HG03432 (cell line): ENCODE measurements around the gene IFRD2.

Experiments
- ATAC-seq: cut with Tn5 transposase; IDR thresholded peaks from one replicate; pipeline ENCODE4 v1.9.1; 2021; ENCODE audit warnings: mild to moderate bottlenecking, moderate library complexity; ENCODE audit not compliant: unreplicated experiment

The IFRD2 gene, protein sequence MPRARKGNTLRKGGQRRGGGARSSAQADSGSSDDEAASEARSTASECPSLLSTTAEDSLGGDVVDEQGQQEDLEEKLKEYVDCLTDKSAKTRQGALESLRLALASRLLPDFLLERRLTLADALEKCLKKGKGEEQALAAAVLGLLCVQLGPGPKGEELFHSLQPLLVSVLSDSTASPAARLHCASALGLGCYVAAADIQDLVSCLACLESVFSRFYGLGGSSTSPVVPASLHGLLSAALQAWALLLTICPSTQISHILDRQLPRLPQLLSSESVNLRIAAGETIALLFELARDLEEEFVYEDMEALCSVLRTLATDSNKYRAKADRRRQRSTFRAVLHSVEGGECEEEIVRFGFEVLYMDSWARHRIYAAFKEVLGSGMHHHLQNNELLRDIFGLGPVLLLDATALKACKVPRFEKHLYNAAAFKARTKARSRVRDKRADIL

DNA sequence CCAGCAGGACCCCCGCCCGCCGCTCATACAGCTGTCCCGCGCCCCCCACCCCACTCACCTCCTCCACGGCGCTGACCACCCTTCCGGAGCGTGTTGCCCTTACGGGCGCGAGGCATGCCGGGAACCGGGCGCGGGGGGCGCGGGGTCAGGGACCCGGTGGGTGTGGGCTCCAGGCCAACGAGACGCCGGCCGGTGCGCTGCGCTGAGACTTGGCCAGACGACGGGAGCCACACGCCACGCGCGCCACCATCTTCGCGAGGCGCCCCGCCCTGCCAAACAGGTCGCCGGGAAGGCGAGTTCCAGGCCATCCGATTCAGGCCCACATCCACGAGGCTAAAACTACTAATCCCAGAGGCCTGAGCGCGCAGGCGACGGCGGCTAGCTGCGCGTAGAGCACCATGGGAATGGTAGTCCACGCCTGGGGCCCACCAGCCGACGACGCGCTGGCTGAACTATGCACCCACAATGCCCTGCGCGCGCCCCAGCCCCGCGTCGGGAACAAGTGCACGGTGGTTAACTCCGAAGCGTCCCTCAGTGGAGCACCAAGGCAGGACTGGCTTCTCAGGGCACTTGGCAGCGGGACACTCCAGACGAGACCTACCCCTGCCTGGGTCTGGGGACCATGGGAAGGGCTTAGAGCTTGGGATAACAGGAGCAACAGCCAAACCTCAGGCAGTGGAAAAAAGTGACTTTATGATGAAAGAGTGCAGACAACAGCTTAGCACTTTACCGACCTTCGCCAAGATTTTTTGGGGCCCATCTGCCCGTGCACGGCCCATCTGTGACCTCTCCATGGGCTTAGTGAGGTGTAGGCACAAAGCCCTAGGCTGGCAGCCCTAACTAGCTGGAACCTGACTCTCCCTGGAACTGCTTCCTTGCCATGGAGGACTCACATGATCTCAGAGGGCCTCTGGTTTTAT is at the start of gene IFRD2:
TSS of gene IFRD2 (minus strand) at position 271 of the 920 bp plus-strand sequence. CDS start at position 116, 155 bp downstream.
- ATAC-seq = peak; percentile 93

DNA sequence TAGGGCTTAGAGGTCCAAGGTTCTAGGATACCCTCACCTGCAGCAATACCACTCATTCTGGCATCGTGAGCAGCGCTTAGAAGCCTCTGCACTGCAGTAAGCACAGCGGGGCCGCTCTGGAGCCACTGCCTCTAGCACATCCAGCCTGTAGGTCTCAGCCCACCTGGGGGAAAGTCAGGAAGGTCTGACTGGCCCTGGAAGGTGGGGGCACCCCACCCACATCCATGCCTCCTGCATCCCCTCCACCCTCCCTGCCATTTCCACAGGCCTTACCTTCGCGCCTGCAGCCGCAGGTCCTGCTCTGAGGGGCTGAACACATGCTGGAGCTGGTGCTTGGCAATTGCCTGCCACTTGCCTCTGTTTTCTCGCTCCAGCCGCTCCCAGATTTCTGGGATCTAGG is 49.3 kb upstream of the IFRD2 start:
- ATAC-seq = no peak

DNA sequence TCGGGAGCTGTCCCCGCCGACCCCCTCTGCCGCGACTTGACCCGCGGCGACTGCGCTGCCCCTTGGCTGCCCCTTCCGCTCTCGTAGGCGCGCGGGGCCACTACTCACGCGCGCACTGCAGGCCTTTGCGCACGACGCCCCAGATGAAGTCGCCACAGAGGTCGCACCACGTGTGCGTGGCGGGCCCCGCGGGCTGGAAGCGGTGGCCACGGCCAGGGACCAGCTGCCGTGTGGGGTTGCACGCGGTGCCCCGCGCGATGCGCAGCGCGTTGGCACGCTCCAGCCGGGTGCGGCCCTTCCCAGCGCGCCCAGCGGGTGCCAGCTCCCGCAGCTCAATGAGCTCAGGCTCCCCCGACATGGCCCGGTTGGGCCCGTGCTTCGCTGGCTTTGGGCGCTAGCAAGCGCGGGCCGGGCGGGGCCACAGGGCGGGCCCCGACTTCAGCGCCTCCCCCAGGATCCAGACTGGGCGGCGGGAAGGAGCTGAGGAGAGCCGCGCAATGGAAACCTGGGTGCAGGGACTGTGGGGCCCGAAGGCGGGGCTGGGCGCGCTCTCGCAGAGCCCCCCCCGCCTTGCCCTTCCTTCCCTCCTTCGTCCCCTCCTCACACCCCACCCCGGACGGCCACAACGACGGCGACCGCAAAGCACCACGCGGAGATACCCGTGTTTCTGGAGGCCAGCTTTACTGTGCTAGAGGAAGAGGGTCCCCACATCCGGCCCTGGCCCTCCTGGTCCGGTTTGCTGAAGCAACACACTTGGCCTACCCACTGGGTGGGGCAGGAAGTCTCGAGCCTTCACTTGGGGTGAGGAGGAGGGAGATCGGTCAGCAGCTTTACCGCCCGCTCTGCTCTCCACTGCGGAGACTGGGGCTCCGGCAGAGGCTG is 48.5 kb upstream of the IFRD2 start, which contains the start of gene RASSF1:
TSS of gene RASSF1 (minus strand) at position 389 of the 882 bp plus-strand sequence. CDS start at position 358, 31 bp downstream.
- ATAC-seq = peak; percentile 20

DNA sequence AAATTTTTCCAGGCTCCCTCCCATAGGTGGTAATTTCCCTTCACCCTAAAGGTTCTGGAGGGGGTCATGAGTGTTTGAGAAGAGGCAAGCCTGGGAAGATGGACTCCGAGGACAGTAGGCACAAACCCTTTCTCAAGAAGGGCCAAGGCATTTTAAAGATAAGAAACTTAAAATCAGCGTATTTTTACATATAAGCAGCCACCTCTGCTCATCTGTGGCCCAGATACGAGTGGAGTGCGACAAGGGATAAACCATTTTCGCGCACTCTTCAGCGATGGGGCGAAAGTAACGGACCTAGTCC is 47.9 kb upstream of the IFRD2 start:
- ATAC-seq = no peak

DNA sequence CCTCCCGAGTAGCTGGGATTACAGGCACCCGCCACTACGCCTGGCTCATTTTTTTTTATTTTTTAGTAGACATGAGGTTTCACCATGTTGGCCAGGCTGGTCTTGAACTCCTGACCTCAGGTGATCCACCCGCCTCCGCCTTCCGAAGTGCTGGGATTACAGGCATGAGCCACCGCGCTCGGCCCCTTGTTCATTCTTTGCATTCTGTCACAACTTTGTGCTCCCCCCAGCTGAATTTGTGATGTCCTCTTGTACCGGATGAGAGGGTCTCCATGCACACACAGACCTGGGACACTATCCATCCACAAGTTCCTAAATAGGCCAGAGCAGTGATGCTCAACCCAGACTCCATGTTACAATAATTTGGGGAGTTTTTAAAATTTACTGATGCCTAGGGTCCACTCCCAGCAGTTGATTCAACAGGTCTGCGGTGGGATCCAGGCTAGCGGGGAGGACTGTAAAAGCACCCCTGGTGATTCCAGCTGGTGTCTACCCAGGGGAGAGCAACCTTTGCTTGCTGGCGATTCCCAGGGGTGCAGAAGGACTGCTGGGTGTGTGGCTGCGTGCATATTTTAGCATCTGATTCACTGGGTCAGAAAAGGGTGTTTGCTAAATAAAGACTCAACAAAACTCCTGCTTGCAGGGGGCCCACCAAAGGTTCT is 47.4 kb upstream of the IFRD2 start:
- ATAC-seq = no peak

DNA sequence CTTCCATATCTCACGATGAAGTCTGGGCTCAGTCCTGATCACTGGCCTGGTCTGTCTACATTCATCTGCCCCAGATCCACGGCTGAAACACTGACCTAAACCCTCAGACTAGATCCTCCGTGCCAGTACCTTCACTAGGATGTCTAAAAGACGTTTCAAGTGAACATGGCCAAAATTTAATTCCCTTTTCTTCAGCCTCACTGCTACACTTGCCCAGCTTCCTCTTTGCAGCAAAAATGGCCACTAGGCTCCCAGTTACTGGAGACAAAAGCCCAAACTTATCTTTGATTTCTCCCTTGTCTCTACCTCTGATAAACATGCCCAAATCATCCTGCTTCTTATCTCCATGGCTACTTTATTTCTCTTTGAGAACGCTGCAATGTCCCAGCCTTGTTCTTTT is 46.7 kb upstream of the IFRD2 start:
- ATAC-seq = no peak

DNA sequence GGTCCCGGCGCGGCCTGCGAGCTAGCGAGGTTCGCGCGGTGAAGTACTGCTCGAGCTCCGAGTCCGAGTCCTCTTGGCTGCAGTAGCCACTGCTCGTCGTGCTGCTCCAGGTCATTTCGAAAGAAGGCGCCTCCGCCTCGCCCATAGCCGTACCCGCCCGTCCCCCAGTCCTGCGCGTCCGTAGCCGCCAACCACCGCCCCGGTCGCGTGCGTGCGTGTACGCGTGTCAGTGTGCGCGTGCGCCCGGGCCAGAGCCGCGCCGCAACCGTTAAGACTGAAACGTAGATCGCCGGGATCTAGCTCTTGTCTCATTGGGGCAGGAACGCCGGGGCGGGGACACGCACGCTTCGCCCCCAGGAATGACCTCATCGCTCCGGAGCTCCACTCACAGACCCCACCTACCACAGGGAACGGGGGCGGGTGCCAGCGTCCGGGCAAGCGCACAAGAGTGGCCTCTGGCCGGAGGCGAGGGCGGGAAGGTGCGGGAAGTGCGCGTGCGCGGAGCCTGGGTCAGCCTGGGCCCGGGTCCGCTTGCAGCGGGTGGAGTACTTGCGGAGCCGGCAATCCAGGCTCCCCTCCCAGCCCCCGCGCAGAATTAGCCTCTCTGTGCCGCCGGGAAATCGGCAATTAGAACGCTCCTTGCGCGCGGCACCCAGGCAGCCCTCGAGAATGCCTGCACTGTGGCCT is 45.1 kb upstream of the IFRD2 start:
- peak; percentile 76 for ATAC-seq

DNA sequence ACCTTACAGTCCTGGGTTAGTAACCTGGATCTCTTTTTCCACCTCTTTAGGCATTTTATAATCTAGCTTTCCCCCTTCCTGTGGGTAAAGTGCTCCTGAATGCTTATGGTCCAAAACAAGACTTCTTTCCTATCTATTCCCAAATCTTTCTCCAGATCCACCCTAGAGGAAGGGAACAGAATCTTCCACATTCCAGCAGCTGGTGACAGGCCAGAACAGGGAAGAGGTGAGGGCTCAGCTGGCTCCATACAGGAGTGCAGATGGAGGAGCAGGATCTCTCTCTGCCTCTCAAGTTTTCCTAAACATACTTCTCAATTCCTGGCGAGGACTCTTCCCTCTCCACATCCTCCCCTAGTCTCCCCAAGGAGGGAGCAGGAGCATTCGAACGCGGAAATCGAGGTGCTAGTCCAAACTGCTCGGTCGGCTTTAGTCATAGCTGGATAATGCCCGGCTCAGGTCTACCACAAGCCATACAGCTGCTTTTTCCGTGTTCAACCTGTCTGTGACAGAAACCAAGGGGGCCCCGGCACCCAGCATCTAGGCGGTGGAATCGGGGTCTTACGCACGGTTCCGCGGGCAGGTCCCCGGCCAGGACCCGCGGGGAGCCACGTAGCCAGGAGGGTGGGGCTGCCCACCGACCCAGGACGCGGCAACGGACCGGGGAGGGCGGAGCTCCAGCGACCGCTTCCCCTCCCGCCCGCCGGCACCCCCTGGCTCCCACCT is 44.4 kb upstream of the IFRD2 start:
- peak; percentile 39 for ATAC-seq

DNA sequence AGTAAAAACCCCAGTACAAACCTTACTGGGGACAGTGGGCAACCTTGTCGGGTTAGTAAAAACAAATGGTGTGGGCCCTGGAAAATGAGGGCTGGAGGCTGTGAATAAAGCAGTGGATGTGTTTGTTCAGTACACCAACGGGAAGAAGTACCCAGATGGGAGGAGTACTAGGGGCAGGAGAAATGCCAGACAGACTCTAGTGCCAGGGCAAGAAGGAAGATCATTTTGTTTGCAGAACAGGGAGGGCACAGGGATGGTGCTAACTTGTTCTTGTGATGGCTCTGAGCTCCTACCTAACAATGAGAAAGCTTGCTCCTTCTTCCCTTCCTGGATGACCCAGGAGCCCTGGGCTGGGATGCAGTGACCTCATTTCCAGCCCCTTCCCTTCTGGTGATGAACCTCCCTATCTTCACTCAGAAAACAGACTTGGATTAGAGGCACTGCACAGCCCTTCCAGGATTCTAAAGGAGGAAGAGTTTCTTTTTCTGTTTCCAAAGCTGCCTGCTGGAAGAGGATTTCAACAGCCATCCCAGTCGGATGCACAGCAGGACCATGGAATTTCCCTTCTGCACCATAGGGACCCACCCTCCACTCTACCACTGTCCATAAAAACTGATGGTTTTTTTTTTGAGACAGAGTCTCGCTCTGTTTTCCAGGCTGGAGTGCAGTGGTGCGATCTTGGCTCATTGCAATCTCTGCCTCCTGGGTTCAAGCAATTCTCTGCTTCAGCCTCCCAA is 42.3 kb upstream of the IFRD2 start:
- ATAC-seq = no peak

DNA sequence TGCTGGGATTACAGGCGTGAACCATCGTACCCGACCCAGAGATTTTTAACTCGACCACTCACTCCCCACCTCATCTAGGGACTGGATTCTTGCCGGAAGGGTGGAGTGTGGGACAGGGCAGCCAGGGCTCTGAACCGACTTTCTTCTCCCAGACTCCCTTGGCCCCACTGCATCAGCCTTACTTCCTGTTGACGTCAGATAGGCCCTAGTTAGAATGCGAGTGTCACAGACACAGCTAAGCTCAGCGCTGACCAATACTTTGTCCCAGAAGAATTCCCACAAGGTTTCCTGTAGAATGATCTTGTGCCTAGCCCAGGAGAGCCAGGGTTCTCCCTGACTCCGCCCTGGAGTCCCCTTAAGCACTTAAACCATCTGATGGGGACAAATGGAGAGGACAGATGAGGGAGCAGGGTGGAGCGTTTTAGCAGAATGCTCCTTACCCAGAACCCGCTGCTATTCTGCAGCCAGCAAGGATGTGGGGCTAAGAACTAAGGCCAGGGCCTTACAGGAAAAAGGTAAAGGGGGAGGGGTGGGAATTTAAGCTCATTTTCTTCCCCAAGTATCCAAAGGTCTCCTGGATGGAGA is 41.6 kb upstream of the IFRD2 start:
- no peak for ATAC-seq

DNA sequence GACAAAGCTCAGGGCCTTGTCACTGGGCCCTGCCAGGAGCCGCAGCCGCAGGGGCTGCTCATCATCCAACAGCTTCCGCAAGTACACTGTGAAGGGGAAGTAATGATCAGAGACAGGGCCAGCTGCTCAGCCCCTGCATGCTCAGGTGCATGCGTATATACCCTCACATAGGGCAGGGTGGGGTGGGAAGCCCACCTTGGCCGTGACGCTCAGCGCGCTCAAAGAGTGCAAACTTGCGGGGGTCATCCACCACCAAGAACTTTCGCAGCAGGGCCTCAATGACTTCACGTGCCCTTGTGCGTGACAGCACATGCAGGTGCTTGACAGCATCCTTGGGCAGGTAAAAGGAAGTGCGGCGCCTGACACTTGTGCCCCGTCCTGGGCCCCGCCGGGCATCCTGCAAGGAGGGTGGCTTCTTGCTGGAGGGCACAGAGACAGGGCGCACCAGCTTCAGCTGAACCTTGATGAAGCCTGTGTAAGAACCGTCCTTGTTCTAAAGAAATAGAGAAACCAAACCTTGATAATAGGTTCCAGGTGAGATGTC is 39.2 kb upstream of the IFRD2 start:
- ATAC-seq = no peak

DNA sequence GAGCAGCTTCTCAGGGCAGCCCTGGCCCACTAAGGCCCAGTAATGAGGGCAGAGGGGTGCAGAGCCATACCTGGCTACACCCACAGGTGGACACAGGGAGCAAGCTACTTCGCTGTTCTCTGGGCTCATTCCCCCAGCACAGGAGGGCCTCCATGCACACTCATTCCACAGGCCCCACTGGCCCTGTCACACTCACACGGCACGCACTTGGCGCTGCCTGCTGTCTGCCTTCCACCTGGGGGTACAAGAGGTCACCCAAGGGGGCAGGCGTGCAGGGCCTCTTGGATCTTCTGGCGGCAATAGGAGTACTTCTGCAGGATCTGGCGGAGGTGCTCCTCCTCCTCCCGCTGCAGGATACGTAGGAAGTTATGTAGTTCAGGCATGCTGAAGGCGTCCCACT is 38.1 kb upstream of the IFRD2 start:
- no peak for ATAC-seq

DNA sequence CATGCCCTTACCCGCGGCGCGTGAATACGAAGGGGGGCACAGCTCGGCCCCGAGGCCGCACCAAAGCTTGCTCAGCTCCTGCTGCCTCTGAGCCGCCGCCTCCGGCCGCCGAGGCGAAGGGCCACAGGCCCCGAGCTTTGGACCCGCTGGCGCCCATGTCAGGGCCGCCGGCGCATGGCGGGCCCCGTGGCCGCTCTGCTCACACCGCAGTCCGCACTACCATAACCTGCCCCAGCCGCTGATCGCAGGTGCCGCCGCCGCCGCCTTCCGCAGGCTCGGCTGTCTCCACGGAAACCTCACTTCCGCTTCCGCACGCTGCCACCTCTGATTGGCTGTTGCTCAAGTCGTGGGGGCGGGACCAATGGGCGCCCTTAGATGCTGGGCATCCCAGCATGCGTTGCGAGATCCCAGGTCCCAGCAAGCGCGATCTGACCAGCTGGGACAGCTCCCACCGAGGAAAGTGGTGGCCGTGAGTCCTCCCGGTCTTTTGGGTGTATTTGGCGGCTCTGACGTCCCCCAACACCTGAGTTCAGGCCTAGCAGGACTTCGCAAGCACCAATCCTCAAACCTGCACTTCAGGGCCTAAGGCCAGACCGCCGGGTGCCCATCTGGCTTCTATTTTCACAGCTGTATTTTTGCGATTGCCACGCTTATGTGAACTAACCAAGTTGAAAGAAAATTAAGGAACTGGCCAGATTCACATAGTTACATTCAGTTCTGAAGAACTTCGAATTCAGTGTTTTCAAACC is 35.9 kb upstream of the IFRD2 start, which contains the start of gene TUSC2:
TSS of gene TUSC2 (minus strand) at position 281 of the 749 bp plus-strand sequence. CDS start at position 157, 124 bp downstream.
- ATAC-seq = peak; percentile 88

DNA sequence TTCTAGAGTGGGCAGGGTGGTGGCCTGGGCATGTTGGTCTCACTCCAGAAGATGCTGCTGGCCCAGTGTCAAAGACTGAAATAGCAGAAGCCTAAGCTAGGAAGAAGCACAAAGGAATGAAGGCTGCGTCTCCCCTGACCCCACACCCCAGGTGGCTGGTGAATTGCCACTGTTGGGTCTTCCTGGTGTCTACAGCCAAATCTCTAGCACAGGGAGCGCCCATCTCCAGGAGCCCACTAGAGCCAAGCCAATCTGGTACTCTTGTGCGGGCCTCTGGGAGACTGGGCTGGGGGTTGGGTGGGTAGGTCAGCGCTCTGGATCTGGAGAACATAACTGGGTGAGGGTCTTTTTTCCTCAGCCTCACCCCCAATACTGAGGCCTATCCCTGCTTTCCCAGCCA is 34.9 kb upstream of the IFRD2 start:
- ATAC-seq = no peak

DNA sequence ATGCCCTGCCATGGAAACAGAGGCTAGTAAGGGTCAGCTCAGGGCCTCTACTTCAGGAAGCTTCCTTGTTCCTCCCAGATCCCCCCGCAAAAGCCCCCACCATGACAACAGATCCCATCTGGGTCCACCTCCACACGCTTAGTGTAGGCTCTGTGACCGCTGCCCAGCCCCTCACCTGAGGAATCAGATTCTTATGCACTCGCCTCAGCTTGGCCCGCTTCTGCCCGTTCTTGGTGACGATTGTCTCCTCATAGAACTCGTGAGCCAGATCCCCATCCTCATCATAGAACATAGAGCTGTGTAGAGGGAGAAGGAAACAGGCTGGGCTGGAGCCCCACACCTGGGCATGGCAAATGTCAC is 33.9 kb upstream of the IFRD2 start:
- no peak for ATAC-seq

DNA sequence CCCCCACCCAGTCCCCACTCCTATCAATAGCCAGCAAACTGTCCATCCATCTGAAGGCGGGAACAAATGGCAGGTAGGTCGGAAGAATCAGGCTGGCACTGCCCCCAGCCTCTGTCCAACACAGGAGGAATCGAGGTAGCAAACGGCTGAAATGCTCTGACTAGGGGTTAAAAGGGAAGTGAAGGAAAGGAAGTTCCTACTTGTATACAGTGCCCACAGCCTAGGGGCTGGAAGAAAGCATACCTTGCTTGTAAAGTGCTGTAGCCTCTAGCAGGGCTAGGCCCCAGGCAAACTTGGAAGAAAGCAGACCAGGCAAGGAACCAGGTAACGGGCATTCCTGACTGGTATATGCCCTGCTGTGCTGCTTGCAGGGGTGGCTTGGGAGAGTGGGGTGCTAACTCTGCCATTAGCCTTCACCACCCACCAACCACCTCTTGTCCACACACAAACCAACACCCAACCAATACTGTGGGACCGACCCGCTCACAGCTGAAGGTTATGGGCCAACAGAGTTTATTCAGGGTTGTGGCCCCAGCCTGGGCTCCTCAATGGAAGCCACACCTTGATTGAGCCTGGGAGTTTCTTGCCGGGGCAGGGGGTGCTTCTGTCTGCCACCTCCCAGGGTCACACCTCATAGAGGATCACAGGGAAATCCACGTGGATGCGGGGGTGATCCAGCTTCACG is 33.4 kb upstream of the IFRD2 start:
- ATAC-seq = no peak

DNA sequence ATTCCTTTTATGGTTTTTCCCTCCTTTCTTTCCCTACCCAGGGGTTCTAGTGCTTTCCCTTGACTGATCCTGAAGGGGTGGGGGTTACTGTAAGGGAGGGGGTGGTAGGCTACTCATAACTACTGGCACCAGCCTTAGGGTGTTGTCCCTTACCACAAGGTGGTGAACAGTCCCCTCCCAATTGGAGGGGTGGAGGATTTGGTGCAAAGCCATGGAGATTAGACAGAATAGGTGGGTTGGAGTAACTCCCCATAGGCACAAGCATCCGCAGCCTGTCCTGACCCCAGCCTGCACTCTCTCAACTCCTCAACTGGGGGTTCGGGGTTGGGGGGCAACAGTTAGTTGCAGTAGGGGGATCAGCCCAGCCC is 32.9 kb upstream of the IFRD2 start:
- no peak for ATAC-seq
